BLaER1 treated with 17β-estradiol and CSF1 and Interleukin-3, amounts not matched to agents 10 nM and 100 nM (cell line): ENCODE data around the gene RELA.

Source experiments
- H3K27ac ChIP-seq, 11 experiments: shearing (Covaris generic); formaldehyde crosslinking; 2 replicates each; pipeline ENCODE4 v1.8.1; 2022
- H3K27me3 ChIP-seq, 11 experiments: shearing (Covaris generic); formaldehyde crosslinking; 2 replicates each; pipeline ENCODE4 v1.8.1; 2022
- H3K36me3 ChIP-seq, 11 experiments: shearing (Covaris generic); formaldehyde crosslinking; 2 replicates each; pipeline ENCODE4 v1.8.1; 2022
- H3K4me1 ChIP-seq, 10 experiments: shearing (Covaris generic); formaldehyde crosslinking; 2 replicates each; pipeline ENCODE4 v1.8.1; 2022
- H3K4me2 ChIP-seq, 11 experiments: shearing (Covaris generic); formaldehyde crosslinking; 2 replicates each; pipeline ENCODE4 v1.8.1; 2022
- H3K4me3 ChIP-seq, 10 experiments: shearing (Covaris generic); formaldehyde crosslinking; 2 replicates each; pipeline ENCODE4 v1.8.1; 2022
- H3K9ac ChIP-seq, 11 experiments: shearing (Covaris generic); formaldehyde crosslinking; 2 replicates each; pipeline ENCODE4 v1.8.1; 2022
- H3K9me3 ChIP-seq, 11 experiments: shearing (Covaris generic); formaldehyde crosslinking; replicated peaks in 1 of 11; 2 replicates each; pipeline ENCODE4 v1.8.1; 2022
- H4K20me1 ChIP-seq, 11 experiments: shearing (Covaris generic); formaldehyde crosslinking; 2 replicates each; pipeline ENCODE4 v1.8.1; 2022
- Cebpa-rat ChIP-seq, 11 experiments: shearing (Covaris generic); IDR thresholded peaks; 2 replicates each; pipeline ENCODE4 v1.8.1; 2022

Gene RELA

GRCh38 chr11:65609665-65610064 lies 53.1 kb downstream of the RELA start:
- Histone ChIP-seq H3K27me3 (no peaks in the 10 kb centered on the region), H3K9ac (peak overlapping the region in 9 of 11 experiments; percentile 11 to 95 (median 91); a peak in 13 of 22 replicates), H4K20me1 (peaks cover 53 to 92% (median 85%) of the 10 kb centered on the region in 11 experiments), H3K4me2 (peak overlapping the region; percentile 97 to 100 (median 100); a peak in 20 of 22 replicates), H3K36me3 (peaks cover 54 to 82% (median 74%) of the 10 kb centered on the region in 11 experiments), H3K27ac (peak overlapping the region in 2 of 11 experiments; percentile 2 to 6; a peak in 4 of 22 replicates), H3K9me3 (no peaks in the 10 kb centered on the region), H3K4me3 (peak overlapping the region in 4 of 10 experiments; percentile 88 to 96 (median 92); a peak in 3 of 20 replicates), H3K4me1 (peaks cover 38 to 63% (median 45%) of the 10 kb centered on the region in 10 experiments)
- no peak for TF ChIP-seq Cebpa-rat (IDR thresholded peaks at IDR 0.05)

GRCh38 chr11:65609229-65609628 lies 53.5 kb downstream of the RELA start:
- Histone ChIP-seq H3K9me3 (no peaks in the 10 kb centered on the region), H4K20me1 (peaks cover 53 to 96% (median 86%) of the 10 kb centered on the region in 11 experiments), H3K27ac (peak overlapping the region in 1 of 11 experiments; percentile 25; a peak in 1 of 22 replicates), H3K4me3 (peak overlapping the region in 1 of 10 experiments; percentile 91; a peak in 2 of 20 replicates), H3K27me3 (no peaks in the 10 kb centered on the region), H3K4me2 (peak overlapping the region; percentile 97 to 100 (median 100); a peak in 15 of 22 replicates), H3K36me3 (peaks cover 58 to 86% (median 78%) of the 10 kb centered on the region in 11 experiments), H3K9ac (peak overlapping the region in 9 of 11 experiments; percentile 3 to 95 (median 90); a peak in 9 of 22 replicates), H3K4me1 (peaks cover 39 to 63% (median 46%) of the 10 kb centered on the region in 10 experiments)
- TF ChIP-seq Cebpa-rat (IDR thresholded peaks at IDR 0.05) = no peak

DNA sequence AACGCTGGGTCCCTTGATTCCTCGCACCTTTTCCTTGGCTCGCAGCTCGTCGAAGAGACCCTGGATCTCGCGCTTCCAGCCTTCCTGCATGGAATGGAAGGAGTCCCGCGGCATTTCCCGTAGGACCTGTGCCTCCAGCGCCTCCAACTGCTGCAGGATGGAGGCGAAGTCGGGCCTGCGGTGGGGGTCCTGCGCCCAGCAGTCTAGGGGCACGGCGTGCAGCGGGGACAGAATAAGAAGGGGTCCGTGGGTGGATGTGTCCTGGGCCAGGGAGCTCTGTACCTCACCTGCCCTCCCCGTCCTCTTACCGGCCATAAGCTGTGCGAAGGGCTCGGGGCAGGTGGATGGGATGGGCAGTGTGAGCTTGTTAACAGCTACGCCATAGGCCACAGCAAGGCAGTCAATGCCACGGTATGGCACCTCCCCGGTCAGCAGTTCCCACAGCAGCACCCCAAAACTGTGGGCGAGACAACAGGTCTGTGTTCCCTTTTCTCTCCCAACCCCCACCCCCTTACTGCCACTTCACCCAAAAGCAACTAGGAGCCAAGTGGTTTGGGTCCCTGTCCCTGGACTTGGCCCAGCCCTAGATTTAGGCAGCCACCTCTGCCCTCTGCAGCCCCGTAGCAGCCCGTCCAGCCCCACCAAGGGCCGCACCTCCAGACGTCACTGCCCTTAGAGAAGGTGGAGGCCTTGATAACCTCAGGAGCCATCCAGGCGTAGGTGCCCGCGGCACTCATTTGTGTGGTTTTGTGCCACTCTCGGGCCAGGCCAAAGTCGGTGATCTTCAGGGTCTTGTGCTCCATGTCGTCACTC lies 54.9 kb downstream of the RELA start:
- Histone ChIP-seq H3K9ac (0 out of 22 replicates have a peak overlapping the region, but pooled peaks of 1 of the 11 experiments have one; percentile 1), H4K20me1 (peaks cover 46 to 100% (median 89%) of the 10 kb centered on the region in 11 experiments), H3K27ac (no peak overlapping the region), H3K4me1 (peaks cover 43 to 58% (median 51%) of the 10 kb centered on the region in 10 experiments), H3K27me3 (no peaks in the 10 kb centered on the region), H3K9me3 (no peaks in the 10 kb centered on the region), H3K36me3 (peaks cover 72 to 97% (median 89%) of the 10 kb centered on the region in 11 experiments), H3K4me2 (no peak overlapping the region), H3K4me3 (no peak overlapping the region)
- no peak for TF ChIP-seq Cebpa-rat (IDR thresholded peaks at IDR 0.05)

- no peak for TF ChIP-seq Cebpa-rat (IDR thresholded peaks at IDR 0.05)
- Histone ChIP-seq H3K36me3 (peaks cover 78 to 97% (median 93%) of the 10 kb centered on the region in 11 experiments), H3K9me3 (no peaks in the 10 kb centered on the region), H3K27ac (peak overlapping the region in 1 of 11 experiments; percentile 32; a peak in 1 of 22 replicates), H3K4me2 (0 out of 22 replicates have a peak overlapping the region, but pooled peaks of 1 of the 11 experiments have one; percentile 5), H3K9ac (0 out of 22 replicates have a peak overlapping the region, but pooled peaks of 2 of the 11 experiments have one; percentile 10 to 19), H3K4me3 (no peak overlapping the region), H3K27me3 (no peaks in the 10 kb centered on the region), H4K20me1 (peaks cover 38 to 100% (median 84%) of the 10 kb centered on the region in 11 experiments), H3K4me1 (peaks cover 35 to 50% (median 46%) of the 10 kb centered on the region in 10 experiments)
Observed at GRCh38 chr11:65606876-65607613, 55.7 kb downstream of the RELA start.

DNA sequence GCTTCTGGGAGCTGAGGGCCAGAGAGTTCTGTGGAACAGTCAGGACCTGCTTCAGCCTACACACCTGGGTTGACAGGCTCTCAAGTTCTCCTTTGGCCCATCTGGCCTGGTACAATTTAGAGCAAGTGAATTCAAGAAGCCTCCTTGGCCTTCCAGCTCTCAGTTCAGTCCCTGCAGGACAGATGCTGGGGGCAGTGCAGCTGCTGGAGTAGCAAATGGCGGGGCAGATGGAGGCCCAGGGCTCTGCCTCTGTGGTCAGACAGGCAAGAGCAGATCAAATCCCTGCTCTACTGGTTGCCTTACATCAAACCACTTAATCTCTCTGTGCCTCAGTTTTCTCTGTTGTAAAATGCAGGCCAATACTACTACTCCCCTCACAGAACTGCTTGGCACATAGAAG lies 58.5 kb downstream of the RELA start:
- Histone ChIP-seq H3K4me1 (peaks cover 7 to 25% (median 20%) of the 10 kb centered on the region in 10 experiments), H4K20me1 (peaks cover 10 to 97% (median 60%) of the 10 kb centered on the region in 11 experiments), H3K4me3 (no peak overlapping the region), H3K9ac (peak overlapping the region in 1 of 11 experiments; percentile 23; a peak in 1 of 22 replicates), H3K4me2 (peak overlapping the region in 1 of 11 experiments; percentile 6; a peak in 1 of 22 replicates), H3K27ac (peak overlapping the region in 1 of 11 experiments; percentile 5; a peak in 1 of 22 replicates), H3K9me3 (no peaks in the 10 kb centered on the region), H3K36me3 (peaks cover 87 to 100% (median 95%) of the 10 kb centered on the region in 11 experiments), H3K27me3 (no peaks in the 10 kb centered on the region)
- no peak for TF ChIP-seq Cebpa-rat (IDR thresholded peaks at IDR 0.05)
